GM18507 (cell line): ENCODE results near the gene SLC16A10.

Experiments
- DNase-seq: peaks from one replicate; pipeline ENCODE4 v3.0.0; 2011; ENCODE audit warnings: low read depth; ENCODE audit not compliant: insufficient read length; ENCODE audit errors: extremely low spot score
- FAIRE-seq: peaks from 2 replicates; lab custom pipeline; 2011; peaks lifted over from hg19 to GRCh38; lab: Jason Lieb, UNC

SLC16A10 gene

DNA sequence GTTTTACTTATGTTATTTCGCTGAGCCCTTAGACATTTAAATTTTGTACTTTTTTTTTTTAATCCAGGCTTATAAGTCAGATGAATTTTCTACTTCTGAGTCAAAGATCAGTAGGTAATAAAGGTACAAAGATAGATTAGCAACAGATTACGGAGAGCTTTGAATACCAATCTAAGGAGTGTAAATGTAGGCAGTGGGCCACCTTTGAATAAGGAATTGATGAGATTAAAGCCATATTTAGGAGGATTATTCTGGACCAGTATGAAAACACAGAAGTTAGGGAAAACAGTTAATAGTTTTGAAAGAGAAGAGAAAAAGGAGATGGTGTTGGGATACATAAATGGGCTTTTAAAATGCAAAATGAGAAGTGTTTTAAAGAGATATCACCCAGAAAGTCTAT lies 117.6 kb downstream of the SLC16A10 start:
- DNase-seq (no peak), FAIRE-seq (no peak)

DNA sequence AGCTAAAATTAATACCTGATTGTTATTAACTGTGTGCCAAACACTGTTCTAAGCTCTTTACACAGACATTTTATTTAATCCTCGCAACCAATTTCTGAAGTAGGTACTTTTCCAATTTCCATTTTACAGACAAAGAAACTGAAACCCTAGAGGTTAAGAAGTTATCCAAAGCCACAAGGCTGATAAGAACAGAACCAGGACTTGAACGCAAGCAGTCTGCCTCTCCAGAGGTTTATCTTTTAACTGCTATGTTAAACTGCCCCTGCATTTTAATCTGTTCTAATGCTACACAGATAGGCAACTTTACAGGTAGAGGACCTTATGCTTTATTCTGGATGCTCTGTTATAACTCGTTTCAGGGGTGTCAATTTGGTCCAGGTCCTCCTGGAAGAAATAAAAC lies 118.2 kb downstream of the SLC16A10 start:
- DNase-seq, result no peak
- no peak for FAIRE-seq

DNA sequence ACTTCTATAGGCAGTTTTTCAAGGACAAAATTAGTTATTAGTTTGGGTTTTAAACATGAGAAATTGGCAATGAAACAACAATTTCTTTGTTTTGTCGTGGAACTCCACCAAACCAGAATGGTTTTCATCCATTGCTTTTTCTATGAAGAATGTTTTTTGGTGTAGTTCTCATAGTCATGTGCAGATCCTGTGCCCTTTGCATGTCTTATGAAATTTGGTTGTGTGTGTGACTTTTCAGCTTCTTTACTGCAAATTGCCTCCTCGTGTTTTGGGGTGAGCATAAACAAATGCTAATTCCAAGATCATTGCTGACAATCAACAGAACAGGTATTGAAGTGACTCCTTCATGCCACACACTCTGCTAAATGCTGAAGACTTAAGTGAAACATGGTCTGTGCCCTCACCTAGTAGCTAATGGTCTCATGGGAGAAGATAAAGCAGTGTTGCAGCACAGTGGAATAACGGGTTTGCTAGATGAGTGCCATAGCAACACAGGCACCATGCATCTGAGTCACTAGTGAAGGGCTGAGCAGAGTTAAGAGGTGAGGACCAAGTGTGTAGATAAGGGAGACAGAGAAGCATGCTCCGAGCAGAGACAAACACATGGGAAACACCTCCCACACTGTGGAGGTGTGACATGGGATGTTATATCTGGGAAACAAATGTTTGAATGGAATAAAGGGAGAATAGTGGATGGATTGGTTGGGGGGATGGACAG lies 120.0 kb downstream of the SLC16A10 start:
- no peak for DNase-seq
- FAIRE-seq, result no peak

DNA sequence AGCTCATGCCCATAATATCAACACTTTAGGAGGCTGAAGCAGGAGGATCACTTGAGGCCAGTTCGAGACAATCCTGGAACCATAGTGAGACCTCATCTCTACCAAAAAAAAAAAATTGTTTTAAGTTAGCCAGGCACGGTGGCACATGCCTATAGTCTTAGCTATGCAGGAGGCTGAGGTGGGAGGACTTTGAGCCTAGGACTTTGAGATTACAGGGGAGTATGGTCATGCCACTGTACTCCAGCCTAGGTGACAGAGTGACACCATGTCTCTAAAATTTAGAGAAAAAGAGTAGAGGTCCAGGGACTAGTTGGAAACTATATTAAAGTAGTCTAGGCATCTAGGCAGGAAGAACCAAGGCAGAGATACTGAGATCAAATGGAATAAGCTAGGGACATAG lies 121.6 kb downstream of the SLC16A10 start:
- no peak for DNase-seq
- no peak for FAIRE-seq

DNA sequence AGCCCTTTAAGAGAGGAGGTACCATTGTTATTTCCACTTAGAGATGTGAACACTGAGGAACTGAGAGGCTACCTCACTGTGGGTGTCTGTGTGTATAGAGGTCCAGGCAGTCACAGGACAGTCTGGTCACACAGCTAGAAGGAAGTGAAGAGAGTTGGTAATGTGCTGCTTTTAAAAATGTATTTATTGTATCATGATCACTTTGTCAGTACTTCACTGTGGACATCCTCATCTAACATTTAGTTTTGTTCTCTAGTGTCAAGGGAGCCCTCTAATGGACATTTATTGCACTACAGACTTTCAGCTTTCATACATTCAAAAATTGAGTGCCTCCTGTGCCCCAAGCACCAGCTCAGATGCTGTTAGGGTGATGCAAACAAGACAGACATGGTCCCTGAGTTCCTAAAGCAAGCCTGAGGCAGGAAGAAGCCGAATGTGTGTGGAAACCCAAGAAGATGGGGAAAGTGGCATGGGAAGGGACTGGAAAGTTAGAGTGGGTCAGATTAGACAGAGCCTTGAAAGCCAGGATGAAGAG lies 123.0 kb downstream of the SLC16A10 start:
- DNase-seq, result peak; percentile 40
- FAIRE-seq, result peak; percentile 89

DNA sequence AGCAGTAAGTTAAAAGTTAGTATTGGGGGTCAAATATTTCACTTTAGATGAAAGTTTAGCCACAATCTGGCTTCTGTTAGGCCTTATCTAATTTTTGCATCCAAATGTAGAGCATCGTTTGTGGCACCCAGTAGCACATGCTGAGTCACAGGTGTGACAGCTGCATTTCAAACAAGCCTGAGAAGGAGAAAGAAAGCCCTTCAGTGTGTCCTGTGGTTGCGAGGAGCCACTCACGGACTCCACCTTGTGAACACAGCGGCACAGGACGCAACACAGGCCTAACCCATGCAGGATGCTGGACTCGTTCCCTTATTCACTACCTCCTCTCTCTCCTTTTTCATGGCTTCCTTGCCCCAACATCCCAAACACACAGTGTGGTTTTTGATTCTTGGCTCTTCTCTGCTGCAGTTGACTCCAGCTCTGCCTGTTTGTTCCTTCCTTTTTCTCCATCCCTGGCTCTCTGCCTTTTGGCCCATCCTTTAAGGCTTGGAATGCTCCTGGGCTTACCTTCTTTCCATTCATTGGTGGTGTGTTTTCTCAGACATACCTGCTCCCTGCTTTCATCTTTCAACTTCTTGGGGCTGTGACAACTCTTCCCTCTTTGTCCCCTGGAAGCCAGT lies 124.2 kb downstream of the SLC16A10 start:
- DNase-seq (no peak), FAIRE-seq (no peak)

DNA sequence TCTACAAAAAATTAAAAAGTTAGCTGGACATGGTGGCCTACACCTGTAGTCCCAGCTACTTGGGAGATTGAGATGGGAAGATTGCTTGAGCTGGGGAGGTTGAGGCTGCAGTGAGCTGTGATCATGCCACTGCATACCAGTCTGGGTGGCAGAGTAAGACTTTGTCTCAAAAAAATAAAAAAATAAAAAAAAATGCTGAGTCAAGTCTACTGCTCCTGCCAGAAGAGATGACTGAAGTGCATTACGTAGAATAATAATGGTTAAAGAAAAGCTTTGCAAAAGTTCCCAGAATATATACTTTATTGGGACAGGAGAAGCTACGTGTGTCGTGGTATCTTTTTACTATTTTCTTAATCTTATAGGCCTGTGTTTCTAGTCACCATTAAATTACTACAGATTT lies 125.3 kb downstream of the SLC16A10 start:
- FAIRE-seq (no peak), DNase-seq (no peak)

DNA sequence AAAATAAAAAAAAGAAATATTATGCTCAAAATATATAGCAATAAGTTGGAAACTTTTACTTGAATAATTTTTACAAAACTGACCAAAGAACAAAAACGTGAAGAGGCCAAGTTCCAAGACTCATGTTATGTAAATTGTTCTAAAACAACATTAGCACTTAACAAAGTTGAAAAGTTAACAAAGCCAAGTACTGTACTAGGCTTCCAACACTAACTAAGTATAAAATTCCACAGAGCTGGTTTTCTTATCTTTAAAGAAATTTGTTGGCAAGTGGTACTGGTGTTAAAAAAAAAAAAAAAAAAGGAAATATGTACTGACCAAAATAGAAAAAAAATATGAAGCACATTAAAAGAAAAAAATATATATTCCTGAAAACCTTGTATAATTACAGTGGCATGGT lies 127.8 kb downstream of the SLC16A10 start:
- FAIRE-seq (no peak), DNase-seq (no peak)

DNA sequence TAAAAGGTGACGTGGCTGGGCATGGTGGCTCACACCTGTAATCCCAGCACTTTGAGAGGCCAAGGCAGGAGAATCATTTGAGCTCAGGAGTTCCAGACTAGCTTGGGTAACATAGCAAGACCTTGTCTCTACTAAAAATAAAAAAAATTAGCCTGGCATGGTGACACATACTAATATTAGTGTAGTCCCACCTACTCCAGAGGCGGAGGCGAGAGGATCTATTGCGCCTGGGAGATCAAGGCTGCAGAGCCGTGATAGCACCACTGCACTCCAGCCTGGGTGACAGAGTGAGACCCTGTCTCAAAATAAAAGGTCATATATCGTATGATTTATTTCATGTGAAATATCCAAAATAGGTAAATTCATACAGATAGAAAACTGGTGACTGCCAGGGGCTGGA lies 132.5 kb downstream of the SLC16A10 start:
- DNase-seq (no peak), FAIRE-seq (no peak)

DNA sequence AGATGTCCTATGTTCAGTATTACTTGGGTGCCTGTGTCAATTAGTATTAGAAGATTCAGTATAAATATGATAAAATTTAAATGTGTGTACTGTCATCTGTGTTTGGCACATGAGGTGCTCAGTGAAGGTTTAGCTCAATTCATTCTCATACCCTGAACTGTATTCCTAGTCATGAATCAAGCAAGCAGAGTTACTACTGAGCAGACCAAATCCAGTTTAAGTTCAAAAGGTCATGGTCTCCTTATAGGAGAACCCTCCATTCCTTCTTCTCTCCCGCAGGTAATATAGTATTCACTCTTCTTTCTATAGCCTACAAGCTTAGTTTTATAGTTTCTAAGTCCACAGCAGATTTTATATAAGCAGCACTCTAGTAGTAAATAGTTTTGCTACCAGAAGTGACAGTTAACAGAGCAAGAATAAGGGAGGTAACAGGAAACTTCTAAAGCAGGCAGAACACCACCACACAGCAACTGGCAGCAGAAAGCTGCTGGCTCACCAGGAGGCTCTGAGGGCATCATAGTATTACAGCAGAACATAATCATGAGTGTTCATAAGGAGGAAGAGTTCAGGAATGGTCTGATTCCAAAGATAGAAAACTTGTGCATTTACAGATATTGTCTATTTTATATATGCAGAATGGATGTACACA lies 133.2 kb downstream of the SLC16A10 start:
- no peak for FAIRE-seq
- no peak for DNase-seq

DNA sequence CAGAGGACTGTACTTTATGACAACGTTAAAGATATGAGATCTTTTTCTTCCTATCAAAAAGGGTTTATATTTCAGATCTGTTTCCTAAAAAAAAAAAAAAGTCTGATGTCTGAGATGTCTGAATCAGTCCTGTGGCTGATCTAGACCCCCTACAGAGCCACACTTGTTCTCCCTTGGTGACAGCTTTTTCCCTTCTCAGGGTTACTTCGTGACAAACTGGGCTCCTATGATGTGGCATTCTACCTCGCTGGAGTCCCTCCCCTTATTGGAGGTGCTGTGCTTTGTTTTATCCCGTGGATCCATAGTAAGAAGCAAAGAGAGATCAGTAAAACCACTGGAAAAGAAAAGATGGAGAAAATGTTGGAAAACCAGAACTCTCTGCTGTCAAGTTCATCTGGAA lies 134.5 kb downstream of the SLC16A10 start:
- DNase-seq, result no peak
- FAIRE-seq, result no peak

DNA sequence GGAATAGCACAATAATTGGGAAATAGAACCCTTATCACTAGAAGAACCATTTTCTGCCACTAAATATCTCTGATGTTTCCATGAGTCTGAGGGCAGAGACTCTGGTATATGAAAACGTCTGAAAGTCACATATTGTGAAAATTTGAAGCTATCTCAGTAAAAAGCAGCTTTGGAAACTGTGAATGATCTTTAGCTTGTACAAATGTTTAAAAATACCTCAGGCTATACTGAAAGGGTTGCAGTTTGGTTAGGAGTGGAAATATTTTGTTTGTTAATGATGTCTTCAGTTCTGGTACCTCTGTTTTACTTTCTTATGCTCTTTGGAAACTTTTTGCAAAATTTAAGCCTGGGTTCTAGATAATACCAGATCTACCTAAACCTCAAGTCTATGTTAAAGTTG lies 135.0 kb downstream of the SLC16A10 start:
- FAIRE-seq, result no peak
- DNase-seq, result no peak

DNA sequence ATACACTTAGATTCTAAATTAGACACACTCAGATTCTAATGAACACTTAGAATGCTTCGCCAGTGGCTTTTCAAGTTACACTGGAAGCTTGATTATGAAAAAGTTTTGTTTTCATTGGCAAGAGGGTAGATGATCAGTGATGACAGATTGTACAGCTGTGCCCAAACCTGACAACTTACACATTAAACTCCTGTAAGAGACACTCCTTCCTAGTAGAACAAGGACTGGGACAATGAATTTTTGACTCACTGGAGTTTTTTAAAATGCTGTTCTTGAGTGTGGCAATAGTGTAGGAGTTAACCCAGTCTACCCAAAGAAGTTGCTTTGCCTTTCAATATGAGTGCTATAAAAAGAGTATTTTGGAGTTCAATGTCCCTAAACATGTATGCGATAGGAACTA lies 140.8 kb downstream of the SLC16A10 start:
- no peak for FAIRE-seq
- DNase-seq, result no peak

DNA sequence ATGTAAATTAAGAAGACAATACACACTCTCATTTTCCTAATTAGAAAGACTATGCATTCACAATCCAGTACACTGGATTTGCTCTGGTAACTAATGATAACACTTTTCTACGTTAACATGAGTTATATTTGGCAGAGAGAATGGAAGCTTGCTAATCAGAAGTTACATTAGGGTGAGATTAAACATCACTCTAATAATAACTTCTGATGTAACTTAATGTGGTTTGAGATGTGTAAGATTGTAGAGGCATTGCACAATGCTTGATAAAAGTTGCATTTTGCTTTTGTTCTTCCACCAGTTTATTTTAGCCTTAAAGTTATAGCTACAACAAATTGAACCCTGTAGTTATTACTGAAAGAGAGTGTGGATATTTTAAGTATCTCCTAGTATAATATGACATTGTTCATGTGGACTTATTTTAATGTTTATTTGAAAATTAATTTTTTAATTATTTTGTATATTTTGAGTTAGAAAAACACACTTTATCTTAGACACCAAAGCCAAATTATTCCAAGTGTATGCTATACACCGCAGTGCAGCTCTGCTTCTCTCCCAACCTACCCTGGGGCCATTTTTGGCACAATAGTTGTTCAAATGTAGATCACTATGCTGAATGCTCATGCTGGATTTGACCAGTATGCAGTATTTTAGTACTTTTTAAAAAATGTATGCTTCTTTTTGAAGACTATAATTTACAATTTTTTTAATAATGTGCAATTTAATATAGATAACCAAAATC lies 143.2 kb downstream of the SLC16A10 start:
- DNase-seq, result no peak

DNA sequence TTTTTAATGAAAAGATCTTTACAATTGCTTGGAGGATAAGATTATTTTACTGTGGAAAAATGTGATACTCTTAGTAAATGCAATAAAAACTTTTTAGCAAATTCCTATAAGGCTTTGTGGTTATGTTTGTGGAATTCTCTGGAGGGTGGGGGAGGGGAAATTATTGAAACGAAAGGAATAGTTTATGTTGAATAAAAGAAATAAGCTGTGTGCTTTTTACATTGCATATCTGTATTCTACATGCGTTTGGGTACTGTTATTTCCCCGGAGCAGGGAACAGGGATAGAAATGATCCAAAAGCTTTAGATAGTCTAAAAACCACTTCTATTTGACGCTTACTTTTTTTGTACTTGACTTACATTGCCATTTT lies 143.8 kb downstream of the SLC16A10 start:
- FAIRE-seq (no peak), DNase-seq (no peak)

More for the DNA sequence above, 143.2 kb downstream of the SLC16A10 start:
- FAIRE-seq, result no peak

DNA sequence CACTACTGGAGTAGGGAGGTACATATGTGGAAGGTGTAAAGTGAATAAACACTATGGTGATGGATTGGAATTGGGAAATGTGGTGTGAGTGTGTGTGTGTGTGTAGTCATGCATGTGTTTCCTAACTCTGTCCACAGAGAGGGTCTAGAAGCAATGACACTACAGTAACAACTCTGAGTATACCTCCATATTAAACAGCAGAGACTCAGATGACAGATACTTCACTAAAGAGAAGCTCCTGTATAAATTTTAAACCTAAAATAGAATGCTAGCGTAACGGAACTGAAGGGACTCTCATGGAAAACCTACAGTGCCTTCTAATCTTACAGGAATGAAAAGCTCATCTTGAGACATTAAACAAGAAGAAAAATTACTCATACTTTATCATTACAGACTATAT lies 150.5 kb downstream of the SLC16A10 start:
- DNase-seq (no peak), FAIRE-seq (no peak)

DNA sequence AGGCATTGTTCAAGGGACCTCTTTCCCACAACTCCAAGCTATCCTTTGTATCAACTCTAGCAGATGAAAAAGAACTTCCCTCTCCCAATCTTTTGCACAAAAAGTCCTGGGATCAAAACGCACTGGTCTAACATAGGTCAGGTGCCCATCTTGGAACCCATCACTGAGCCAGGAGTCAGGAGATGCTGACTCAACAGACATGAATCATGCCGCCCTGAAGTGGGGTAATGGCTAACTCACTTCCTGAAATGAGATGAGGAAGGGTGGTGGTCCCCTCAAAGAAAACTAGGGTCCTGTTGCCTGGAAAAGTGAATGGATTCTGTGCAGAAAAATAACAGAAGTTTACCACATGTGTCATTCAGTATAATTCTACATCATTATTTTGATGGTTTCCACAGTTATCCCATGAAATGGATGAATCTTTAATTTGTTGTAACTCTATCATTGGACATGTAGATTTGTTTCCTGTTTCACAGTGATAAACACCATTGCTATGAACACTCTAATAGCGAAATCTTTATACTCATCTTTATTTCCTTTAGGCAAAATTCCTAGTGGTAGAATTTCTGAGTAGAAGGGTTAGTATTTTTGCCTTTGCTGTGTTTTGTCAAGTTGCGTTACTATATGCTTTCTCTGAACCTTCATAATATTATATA lies 151.3 kb downstream of the SLC16A10 start:
- DNase-seq, result no peak
- no peak for FAIRE-seq

DNA sequence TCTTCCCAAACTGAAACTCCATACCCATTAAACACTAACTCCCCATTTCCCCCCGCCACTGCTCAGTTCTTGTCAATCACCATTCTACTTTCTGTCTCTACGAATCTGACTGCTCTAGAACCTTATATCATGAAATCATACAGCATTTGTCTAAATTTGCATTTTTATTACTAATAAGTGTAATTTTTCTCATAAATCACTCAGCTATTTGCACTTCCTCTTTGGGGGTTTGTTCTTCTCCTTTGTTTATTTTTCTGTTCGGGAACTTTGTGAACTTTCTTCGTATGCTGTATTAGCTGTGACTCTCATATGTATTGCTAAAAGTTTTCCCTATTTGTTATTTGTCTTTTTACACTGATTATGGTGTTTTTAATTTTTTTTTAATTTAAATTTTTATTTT lies 152.2 kb downstream of the SLC16A10 start:
- FAIRE-seq (no peak), DNase-seq (no peak)

DNA sequence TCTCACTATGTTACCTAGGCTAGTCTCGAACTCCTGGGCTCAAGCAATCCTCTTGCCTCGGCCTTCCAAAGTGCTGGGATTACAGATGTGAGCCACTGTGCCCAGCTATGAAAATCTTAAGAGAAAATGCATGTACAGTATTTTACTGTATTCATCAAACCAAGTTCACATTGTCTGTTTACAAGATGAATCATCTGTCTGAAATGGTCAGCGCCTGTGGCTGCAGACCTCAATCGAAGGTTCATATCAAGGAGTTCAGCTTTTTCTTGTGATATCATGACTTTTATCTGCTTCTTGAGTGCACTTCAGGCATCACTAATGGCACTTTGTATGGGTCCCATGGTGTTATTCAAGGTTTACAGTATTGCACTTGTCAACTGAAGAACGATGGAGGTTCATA lies 155.1 kb downstream of the SLC16A10 start:
- DNase-seq (no peak), FAIRE-seq (no peak)

DNA sequence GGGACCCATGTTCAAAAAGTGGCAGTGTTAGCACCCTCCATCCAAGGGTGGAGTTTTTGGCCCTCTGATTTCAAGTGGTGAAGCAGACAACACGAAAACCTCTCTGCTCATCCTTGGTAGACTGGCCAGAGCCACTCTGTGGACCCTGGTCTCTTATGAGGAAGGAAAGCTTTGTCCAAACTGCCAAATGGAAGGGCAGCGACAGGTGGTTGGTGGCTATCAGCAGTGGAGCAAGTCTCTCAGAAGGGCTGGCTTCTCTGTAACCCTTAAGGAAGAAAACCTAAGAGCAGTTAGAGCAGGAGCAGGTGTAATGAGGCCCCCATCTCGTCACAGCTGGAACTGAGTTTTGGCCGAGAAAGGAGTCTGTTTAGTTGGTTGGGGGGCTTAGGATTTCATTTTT lies 155.8 kb downstream of the SLC16A10 start:
- FAIRE-seq, result no peak

More for the DNA sequence above, 155.8 kb downstream of the SLC16A10 start:
- DNase-seq, result no peak
